Measurements from ENCODE around the gene CPN2.

DNA sequence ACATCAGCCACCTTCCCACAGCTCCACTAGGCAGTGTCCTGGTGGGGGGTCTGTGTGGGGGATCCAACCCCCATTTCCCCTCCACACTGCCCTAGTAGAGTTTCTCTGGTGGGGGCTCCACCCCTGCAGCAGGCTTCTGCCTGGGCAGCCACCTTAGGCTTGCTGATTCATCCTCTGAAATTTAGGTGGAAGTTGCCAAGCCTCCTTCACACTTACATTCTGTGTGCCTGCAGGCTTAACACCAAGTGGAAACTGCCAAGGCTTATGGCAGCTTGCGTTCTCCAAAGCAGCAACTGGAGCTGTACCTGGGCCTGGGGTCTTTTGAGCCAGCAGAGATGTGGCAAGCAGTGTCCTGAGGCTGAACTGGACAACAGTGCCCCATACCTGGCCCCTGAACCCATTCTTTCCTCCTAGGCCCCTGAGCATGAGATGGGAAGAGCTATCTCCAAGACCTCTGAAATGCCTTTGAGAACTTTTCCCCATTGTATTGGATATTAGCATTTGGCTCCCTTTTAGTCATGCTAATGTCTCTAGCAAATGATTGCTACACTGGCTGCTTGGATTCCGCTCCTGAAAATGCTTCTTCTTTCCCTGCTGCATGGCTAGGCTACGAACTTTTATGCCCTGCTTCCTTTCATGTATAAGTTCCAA is 32.5 kb downstream of the CPN2 start:
- TF ChIP-seq MYC (IDR thresholded peaks at IDR 0.05; ENCODE audit: borderline replicate concordance, low read length) (no peak), ZFP36 (IDR thresholded peaks at IDR 0.05; ENCODE audit: borderline replicate concordance, partially characterized antibody) (no peak), POLR2A (IDR thresholded peaks at IDR 0.05; ENCODE audit: low read length) (no peak), EP300 (IDR thresholded peaks at IDR 0.05) (no peak), JUNB (IDR thresholded peaks at IDR 0.05) (no peak), CHD2 (IDR thresholded peaks at IDR 0.05; ENCODE audit: low read length, partially characterized antibody) (no peak), NR3C1 (IDR thresholded peaks at IDR 0.05) (no peak), ATOH8 (CRISPR knock-in tag; IDR thresholded peaks at IDR 0.05; ENCODE audit: low read depth) (no peak), BHLHE40 (IDR thresholded peaks at IDR 0.05; ENCODE audit: low read depth, low read length) (no peak), CBX2 (IDR thresholded peaks at IDR 0.05; ENCODE audit: borderline replicate concordance, low read depth) (no peak)
- TF ChIP-seq, protein P1, sequence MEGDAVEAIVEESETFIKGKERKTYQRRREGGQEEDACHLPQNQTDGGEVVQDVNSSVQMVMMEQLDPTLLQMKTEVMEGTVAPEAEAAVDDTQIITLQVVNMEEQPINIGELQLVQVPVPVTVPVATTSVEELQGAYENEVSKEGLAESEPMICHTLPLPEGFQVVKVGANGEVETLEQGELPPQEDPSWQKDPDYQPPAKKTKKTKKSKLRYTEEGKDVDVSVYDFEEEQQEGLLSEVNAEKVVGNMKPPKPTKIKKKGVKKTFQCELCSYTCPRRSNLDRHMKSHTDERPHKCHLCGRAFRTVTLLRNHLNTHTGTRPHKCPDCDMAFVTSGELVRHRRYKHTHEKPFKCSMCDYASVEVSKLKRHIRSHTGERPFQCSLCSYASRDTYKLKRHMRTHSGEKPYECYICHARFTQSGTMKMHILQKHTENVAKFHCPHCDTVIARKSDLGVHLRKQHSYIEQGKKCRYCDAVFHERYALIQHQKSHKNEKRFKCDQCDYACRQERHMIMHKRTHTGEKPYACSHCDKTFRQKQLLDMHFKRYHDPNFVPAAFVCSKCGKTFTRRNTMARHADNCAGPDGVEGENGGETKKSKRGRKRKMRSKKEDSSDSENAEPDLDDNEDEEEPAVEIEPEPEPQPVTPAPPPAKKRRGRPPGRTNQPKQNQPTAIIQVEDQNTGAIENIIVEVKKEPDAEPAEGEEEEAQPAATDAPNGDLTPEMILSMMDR (IDR thresholded peaks at IDR 0.05), result no peak
